ENCODE data around the gene MGAT4B.
"Not testable (repeated sequence)": the region's sequence is repeated elsewhere in the genome, so short reads cannot be mapped to it uniquely, and the experiment has no call there.

Gene MGAT4B

GRCh38 chr5:179793468-179794139 is 13.1 kb downstream of the MGAT4B start, which contains the start of gene LTC4S:
Gene LTC4S (plus strand): TSS chr5:179793986. CDS start chr5:179794081, 95 bp downstream.
- DNase-seq: peak; percentile 67

GRCh38 chr5:179792612-179793467 is 13.8 kb downstream of the MGAT4B start:
- no peak for DNase-seq

GRCh38 chr5:179791881-179792611 is 14.6 kb downstream of the MGAT4B start:
- DNase-seq: no peak

- not testable (repeated sequence) for DNase-seq
Observed at GRCh38 chr5:179789278-179789677, 17.4 kb downstream of the MGAT4B start.

GRCh38 chr5:179788193-179788854 is 18.3 kb downstream of the MGAT4B start:
- no peak for DNase-seq

GRCh38 chr5:179786861-179787260 is 19.8 kb downstream of the MGAT4B start:
- no peak for DNase-seq

- no peak for DNase-seq
Observed at GRCh38 chr5:179783128-179783527, 23.5 kb downstream of the MGAT4B start.

- DNase-seq: no peak
Observed at GRCh38 chr5:179781846-179782245, 24.8 kb downstream of the MGAT4B start.

GRCh38 chr5:179780362-179780761 is 26.3 kb downstream of the MGAT4B start:
- DNase-seq: no peak

- no peak for DNase-seq
Observed at GRCh38 chr5:179779826-179780225, 26.8 kb downstream of the MGAT4B start.

GRCh38 chr5:179778591-179778990 is 28.1 kb downstream of the MGAT4B start:
- DNase-seq: no peak

- no peak for DNase-seq
Observed at GRCh38 chr5:179777909-179778308, 28.8 kb downstream of the MGAT4B start.

- DNase-seq: no peak
Observed at GRCh38 chr5:179777456-179777855, 29.2 kb downstream of the MGAT4B start.

- DNase-seq: no peak
Observed at GRCh38 chr5:179776411-179776938, 30.2 kb downstream of the MGAT4B start.

- no peak for DNase-seq
Observed at GRCh38 chr5:179774442-179774841, 32.2 kb downstream of the MGAT4B start.

- DNase-seq: no peak
Observed at GRCh38 chr5:179773686-179774040, 33.0 kb downstream of the MGAT4B start.

GRCh38 chr5:179772351-179772750 is 34.3 kb downstream of the MGAT4B start:
- no peak for DNase-seq

GRCh38 chr5:179771311-179771895 is 35.3 kb downstream of the MGAT4B start:
- DNase-seq: no peak

- DNase-seq: no peak
Observed at GRCh38 chr5:179769796-179770195, 36.9 kb downstream of the MGAT4B start.

- DNase-seq: no peak
Observed at GRCh38 chr5:179769271-179769670, 37.4 kb downstream of the MGAT4B start.

GRCh38 chr5:179768326-179769085 is 38.2 kb downstream of the MGAT4B start:
- no peak for DNase-seq
